HG03469 (cell line): ENCODE results near the gene CKAP2.
"Not testable (repeated sequence)": the region's sequence is repeated elsewhere in the genome, so short reads cannot be mapped to it uniquely, and the experiment has no call there.

ENCODE experiments used
- ATAC-seq: cut with Tn5 transposase; IDR thresholded peaks from one replicate; pipeline ENCODE4 v1.9.1; 2021; ENCODE audit warnings: mild to moderate bottlenecking, moderate library complexity, moderate number of reproducible peaks; ENCODE audit not compliant: unreplicated experiment

The CKAP2 gene

GRCh38 chr13:52451135-52451804, 4.0 kb upstream of the CKAP2 start:
- ATAC-seq = no peak

- ATAC-seq = no peak
These were observed 2.8 kb upstream of the CKAP2 start for GRCh38 chr13:52452470-52452869.

- peak; percentile 24 for ATAC-seq
These were observed 839 bp upstream of the CKAP2 start for GRCh38 chr13:52454459-52454819.

- ATAC-seq = no peak
These were observed 381 bp downstream of the CKAP2 start for GRCh38 chr13:52455677-52456041.

- no peak for ATAC-seq
These were observed 4.4 kb downstream of the CKAP2 start for GRCh38 chr13:52459668-52460067.

- no peak for ATAC-seq
These were observed 6.0 kb downstream of the CKAP2 start for GRCh38 chr13:52461265-52461664.

GRCh38 chr13:52463526-52463925, 8.2 kb downstream of the CKAP2 start:
- no peak for ATAC-seq

- ATAC-seq = not testable (repeated sequence)
These were observed 13.2 kb downstream of the CKAP2 start for GRCh38 chr13:52468487-52468886.

GRCh38 chr13:52480677-52481428, 25.6 kb downstream of the CKAP2 start:
- ATAC-seq = not testable (repeated sequence)

GRCh38 chr13:52487078-52487477, 31.8 kb downstream of the CKAP2 start:
- ATAC-seq = not testable (repeated sequence)

- ATAC-seq = not testable (repeated sequence)
These were observed 33.5 kb downstream of the CKAP2 start for GRCh38 chr13:52488763-52489162.

- ATAC-seq = not testable (repeated sequence)
These were observed 35.7 kb downstream of the CKAP2 start for GRCh38 chr13:52491015-52491414.

- not testable (repeated sequence) for ATAC-seq
These were observed 39.0 kb downstream of the CKAP2 start for GRCh38 chr13:52494241-52494640.

GRCh38 chr13:52497979-52498378, 42.7 kb downstream of the CKAP2 start:
- not testable (repeated sequence) for ATAC-seq

- ATAC-seq = not testable (repeated sequence)
These were observed 47.0 kb downstream of the CKAP2 start for GRCh38 chr13:52502277-52502676.

- not testable (repeated sequence) for ATAC-seq
These were observed 50.6 kb downstream of the CKAP2 start for GRCh38 chr13:52505843-52506242.

GRCh38 chr13:52509532-52509931, 54.3 kb downstream of the CKAP2 start:
- not testable (repeated sequence) for ATAC-seq

GRCh38 chr13:52510221-52510797, 55.0 kb downstream of the CKAP2 start:
- not testable (repeated sequence) for ATAC-seq

- ATAC-seq = not testable (repeated sequence)
These were observed 56.3 kb downstream of the CKAP2 start for GRCh38 chr13:52511598-52511997.

- ATAC-seq = not testable (repeated sequence)
These were observed 58.8 kb downstream of the CKAP2 start for GRCh38 chr13:52513957-52514596.

GRCh38 chr13:52523323-52523722, 68.0 kb downstream of the CKAP2 start:
- ATAC-seq = not testable (repeated sequence)
